Fibroblast of skin of left biceps (primary cell): ENCODE data around the gene STK11IP.
A peak's percentile ranks its signal among the peaks of the same experiment; 100 is the strongest.

Experiments
- DNase-seq, 2 experiments: peaks; one replicate each; pipeline ENCODE4 v3.0.0-alpha.2; 2013; ENCODE audit warnings: low read depth in 2 of 2

STK11IP gene

DNA sequence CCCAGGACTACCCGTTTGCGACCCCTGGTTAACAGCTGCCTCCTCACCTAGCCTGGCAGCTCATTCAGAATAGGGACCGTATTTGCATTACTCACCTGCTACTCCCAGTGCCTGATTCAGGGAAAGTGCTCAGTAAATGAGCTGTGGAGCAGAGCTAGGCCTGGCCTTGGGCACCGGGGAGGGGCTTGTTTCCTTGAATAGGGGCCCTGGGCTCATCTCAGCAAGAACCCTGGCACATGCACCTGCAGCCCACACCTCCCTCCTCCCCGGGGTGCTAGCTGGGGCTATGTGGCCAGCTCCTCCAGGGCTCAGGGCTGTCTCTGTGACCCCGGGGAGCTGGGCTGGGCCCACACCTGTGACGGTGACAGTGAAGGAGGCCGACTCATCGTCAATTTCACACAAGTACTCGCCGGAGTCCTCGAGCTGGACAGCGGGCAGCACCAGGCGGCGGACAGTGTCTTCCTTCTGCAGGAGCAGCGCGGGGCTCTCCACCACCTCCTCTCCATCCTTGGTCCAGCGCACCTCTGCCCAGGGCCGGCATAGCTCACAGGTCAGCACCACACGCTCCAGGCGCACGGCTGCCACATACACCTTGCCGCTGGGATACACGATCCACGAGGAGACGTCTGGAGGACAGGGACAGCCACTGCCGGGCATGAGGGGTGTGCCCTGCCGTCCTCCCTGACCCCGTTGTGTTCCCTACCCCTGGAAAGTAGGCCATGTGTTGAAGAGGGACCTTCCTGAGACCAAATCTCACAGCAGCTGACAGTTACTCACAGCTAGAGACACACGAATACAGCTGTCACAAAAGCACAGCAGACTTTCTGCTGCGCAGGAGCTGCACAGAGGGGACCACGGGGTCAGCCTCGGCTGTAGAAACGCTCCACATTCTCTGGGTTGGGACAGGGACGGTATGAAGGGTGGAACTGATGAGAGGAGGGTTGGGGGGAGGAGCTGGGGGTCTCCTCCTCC is 35.3 kb upstream of the STK11IP start:
- DNase-seq: no peak

DNA sequence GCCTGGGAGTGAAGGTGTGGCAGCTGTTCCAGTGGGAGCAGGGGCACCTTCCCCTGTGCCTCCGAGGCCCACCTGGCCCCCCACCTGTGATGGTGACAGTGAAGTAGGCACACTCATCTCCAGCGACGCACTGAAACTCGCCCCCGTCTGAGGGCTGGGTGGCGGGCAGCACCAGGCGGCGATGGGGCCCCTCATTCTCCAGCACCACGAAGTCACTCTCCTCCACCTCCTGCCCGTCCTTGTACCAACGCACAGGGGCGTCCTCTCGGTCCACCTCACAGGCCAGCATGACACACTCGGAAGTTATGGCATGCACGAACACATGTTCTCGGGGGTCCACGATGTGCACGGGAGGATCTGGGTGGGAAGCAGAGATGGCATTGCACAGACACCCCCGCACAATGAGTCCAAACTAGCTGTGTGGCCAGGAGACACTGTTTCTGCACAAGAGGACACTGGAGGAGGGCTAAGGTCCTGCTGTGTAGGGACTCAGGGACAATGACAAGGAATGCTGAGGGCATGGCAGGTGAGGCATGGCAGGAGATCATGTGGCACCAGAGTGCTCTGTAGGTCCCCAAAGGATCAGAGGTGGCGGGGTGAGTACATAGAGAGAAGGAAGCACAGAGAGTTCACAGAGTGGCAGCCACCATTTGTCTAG is 34.3 kb upstream of the STK11IP start:
- no peak for DNase-seq

DNA sequence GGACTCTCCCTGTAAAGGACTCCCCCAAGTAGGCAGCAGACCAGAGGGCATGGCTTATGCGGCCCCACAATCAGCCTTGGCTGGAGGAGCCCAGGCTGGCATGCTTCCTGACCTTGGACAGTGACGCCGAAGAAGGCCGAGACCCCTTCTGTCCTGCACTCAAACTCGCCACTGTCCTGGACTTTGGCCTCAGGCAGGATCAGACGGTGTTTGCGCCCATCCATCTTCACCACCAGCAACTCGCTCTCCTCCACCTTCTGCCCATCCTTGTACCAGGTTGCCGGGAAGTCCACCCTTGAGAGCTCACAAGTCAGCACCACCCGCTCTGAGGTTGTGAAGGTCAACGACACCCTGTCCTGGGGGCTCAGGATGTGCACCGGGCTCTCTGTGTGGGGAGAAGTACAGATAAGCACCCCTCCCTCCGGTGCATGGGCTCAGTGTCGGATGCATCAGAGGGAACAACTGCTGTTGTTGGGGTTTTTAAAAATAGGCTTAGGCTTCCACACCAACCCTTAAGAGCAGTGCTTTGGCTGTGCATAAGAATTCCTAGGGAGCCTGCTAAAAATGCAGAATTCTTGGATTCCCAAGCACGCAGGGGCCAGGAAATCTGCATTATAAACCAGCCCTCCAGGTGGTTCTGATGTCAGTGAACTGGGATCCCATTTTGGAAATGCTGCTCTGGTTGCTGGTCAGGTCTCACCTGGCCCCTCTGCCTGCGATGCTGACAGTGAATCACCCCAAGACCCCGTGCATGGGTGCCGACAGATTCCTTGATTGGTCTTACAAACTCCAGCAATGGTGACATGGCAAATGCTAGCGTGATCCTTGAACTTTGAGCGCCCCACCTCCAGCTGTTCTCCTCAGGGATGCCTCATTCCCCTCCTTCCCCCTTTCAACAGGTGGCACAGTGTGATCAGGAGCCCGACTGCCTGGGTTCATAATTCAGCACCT is 32.3 kb upstream of the STK11IP start:
- DNase-seq: no peak

DNA sequence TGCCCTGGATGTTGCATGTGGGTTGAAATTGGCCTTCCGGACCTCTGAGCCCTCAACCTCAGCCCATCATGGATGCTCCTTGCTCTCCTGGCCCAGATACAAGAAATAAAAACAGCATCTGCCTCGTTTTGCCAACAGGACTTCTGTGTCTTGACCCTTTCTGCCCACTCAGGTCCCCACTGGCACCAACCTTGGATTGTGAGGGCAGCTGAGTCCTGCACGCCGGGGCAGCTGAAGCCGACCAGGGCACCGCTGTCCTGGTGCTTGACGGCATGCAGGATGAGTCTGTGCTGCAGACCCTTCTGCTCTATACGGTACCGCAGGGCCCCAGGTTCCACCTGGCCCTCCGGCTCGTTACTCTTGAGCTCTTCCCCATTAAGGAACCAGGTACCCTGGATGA is 31.0 kb upstream of the STK11IP start:
- DNase-seq: no peak

DNA sequence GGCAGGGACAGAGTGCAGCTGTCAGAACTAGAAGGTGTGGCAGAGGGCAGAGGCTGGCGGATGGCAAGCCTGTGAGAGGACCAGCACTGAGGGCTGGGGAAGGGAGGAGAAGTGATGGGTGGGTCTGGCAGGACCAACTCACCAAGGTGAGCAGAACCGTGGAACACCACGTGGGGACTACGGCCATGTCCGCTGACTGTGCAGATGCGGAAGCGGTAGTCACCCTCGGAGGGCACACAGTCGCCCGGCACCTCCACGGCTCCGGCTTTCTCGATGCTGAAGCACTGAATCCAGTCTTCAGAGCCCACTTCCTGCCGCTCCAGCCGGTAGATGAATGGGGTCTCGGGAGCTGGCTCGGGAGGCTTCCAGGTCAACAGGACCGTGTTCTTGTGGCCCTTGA is 30.5 kb upstream of the STK11IP start:
- DNase-seq: no peak

DNA sequence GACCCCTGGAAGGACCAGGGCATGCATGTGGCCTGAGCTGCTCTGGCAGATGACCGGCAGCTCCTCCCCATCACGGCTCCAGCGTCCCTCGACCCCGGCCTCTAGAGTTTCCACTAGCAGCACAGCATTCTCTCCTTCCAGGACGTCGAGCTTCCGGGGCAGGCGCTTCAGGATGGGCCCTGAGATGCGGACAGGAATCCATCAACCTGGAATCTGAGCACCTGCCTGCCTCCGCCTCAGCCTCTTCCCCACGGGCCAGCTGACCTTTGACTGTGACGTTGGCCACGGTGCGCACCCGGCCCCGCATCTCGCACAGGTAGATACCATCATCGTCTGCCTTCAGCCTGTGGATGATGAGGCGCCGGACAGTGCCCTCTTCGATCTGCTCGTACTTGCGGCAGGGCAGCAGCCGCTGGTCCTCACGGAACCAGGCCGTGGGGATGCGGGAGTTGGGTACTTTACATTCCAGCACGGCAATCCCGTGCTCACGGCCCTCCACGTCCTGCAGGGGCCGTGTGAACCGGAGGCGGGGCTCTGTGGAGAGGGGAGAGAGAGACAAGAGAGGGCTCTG is 29.8 kb upstream of the STK11IP start:
- DNase-seq: no peak

DNA sequence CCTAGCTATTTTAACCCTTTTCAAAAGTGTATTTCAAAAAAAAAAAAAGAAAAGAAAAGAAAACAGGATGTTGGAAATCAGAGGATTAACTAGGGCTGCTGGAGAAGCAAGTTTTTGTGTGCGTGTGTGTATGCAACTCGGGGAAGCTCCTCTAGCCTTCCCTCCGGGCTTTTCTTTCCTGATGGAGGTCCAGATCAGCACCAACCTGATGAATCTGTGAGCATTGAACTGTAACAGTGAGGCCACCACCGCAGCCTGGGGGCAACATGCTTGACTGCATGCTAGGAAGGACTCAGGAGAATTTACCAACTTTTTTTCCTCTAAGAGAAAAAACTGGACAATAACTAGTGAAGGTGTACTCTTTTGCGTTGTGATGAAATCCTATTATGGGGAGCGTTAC is 28.6 kb upstream of the STK11IP start:
- no peak for DNase-seq

DNA sequence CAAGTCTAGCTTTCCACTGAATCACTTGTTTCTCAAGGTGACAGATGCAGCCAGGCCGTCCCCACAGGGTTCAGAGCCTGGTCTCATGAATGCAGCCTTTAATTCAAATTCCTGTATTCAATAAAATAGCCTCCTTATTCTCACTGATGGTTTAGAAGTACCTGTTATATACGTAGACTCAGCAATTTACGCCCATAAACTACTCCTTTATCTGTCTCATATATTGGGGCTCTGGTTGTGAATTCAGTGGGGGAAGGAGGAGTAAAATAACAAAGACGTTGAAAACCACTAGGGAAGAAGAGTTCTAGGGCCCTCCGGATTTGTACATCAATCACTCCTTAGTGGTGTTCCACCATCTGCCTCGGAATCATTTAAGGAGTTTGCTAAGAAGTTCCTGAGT is 28.0 kb upstream of the STK11IP start:
- no peak for DNase-seq

DNA sequence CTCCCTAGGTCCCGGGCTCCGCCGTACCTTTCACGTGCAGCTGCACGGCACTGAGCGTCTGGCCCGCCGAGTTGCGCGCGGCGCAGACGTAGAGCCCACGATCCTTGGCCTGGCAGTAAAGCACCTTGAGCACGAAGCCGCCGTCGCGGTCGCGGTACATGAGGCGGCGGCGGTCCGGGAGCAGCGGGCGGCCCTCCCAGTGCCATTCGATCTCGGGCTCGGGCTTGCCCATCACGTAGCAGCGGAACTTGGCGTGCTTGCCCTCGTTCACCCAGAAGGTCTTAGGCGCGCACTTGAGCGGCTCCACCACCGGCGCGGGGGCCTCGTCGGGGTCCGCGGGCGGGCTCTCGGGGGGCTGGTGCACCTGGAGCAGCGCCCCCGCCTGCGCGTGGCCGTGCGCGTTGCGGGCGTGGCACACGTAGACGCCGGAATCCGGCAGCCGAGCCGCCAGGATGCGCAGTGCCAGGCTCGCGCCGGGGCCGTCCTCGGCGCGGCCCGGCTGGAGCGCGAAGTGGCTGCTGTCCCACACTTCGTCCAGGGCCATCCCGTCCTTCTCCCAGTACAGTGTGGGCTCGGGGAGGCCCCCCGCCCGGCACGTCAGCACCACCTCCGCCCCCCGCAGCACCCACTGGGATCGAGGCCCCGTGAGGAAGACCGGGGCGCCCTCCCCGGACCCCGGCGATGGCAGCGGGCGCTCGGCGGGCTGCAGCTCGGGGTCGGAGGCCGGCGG is 27.3 kb upstream of the STK11IP start:
- no peak for DNase-seq

DNA sequence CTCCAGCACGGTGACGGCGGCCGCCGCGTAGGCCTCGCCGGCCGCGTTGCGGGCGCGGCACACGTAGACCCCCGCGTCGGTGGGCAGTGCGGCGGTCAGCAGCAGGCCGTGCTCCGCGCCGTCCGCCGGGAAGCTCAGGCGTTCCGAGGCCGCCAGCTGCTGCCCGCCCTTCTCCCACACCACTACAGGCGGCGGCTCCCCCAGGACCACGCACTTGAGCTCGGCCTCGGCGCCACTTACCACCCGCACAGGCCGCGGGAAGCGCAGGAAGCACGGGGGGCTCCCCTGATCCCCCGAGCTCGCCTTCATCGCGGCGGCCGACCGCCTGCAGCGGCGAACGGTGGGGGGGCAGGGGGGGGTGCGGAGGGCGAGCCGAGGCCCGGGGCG is 26.7 kb upstream of the STK11IP start:
- no peak for DNase-seq

DNA sequence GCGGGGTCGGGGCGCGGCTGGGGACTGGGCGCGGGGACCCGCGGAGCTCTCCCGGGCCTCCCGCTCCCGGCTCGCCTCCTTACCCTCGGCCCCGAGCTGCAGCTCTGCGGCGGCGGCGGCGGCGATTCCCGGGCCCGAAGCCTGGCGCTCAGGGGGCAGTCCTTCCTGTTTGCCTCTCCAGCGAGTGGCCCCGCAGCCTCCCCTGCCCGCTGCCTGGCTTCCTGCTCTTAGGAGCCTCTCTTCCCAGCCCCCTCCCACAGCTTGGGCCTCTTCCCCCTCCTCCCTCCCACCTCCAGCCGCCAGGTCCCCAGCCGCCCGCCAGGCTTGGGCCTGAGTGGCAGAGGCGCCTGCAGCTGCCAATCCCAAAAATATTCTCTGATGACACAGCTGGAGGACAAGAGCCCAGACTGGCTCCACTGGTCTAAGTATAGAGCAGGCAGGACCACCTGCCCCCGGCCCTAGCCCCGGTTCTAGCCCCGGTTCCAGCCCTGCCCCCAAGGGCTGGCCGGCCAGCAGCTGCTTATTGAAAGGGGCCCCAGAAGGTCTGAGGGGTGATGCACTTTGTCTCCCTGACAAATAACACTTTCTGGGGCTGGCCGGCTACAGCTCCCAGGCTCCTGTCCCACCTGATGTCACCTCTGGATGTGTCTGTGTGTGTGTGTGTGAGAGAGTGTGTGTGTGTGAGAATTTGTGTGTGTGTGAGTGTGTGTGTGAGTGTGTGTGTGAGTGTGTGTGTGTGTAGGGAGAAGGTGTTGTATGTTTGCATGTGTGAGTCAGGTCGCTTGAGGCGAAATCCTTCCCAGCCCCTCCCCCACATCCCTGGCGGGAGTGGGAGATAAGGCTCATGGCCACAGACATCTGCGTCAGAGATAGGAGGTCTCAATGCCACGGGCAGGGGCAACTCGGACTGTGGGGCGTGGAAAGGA is 26.1 kb upstream of the STK11IP start, which contains the start of gene OBSL1:
OBSL1 (minus strand) TSS at position 229 of the 926 bp plus-strand sequence. CDS start 307 bp downstream, outside the sequence.
- DNase-seq: peak; percentile 40 to 43

DNA sequence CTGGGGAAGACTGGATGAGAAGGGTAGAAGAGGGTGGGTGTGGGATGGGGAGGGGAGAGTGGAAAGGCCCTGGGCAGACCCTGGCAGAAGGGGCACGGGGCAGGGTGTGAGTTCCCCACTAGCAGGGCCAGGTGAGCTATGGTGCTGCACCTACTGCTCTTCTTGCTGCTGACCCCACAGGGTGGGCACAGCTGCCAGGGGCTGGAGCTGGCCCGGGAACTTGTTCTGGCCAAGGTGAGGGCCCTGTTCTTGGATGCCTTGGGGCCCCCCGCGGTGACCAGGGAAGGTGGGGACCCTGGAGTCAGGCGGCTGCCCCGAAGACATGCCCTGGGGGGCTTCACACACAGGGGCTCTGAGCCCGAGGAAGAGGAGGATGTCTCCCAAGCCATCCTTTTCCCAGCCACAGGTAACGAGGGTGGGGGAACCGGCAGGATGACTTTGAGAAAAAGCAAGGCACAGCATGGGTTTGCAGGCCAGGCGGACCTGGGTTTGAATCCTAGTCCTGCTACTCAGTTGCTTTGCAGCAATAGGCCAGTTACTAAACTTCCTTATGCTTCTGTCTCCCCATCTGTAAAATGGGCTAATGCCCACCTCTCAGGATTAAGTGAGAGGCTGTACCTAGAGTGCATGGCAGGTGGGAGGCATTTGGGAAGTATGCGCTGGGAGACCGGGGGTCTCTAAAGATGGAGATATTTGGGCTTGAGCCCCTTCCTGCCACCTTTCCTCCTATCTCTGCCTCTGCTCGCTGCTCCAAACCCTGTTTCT is 25.2 kb upstream of the STK11IP start, which contains the start of gene INHA:
INHA (plus strand) TSS at position 74 of the 765 bp plus-strand sequence; CDS start at position 139, 65 bp downstream.
- DNase-seq: no peak

DNA sequence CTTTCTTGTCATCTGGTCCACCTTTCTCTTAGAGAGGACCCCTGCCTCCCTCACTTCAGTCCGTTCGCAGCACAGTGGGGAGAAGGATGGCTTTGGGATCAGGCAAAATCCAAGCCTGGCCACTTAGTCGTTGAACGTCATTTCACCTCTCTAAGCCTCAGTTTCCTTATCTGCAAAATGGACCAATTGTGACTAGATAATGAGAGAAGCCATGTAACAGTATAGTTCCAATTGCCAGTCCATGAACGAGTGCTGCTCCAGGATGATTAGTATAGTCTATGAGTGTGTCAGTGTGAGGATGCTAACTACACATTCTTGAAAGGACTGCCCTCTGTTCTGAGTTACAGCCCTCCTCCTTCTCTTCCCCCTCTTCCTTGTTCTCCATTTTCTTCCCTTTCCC is 24.5 kb upstream of the STK11IP start:
- DNase-seq: no peak

DNA sequence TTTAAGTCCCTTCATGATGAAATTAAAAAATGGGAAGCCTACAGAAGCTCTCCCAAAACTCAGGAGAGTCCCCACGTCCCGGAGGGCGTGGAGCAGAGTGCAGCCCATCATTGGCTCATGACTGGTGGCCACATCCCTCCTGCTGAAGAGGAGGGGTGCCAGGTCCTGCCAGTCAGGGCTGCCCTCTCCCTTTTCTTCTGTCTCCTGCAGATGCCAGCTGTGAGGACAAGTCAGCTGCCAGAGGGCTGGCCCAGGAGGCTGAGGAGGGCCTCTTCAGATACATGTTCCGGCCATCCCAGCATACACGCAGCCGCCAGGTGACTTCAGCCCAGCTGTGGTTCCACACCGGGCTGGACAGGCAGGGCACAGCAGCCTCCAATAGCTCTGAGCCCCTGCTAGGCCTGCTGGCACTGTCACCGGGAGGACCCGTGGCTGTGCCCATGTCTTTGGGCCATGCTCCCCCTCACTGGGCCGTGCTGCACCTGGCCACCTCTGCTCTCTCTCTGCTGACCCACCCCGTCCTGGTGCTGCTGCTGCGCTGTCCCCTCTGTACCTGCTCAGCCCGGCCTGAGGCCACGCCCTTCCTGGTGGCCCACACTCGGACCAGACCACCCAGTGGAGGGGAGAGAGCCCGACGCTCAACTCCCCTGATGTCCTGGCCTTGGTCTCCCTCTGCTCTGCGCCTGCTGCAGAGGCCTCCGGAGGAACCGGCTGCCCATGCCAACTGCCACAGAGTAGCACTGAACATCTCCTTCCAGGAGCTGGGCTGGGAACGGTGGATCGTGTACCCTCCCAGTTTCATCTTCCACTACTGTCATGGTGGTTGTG is 23.0 kb upstream of the STK11IP start:
- no peak for DNase-seq

DNA sequence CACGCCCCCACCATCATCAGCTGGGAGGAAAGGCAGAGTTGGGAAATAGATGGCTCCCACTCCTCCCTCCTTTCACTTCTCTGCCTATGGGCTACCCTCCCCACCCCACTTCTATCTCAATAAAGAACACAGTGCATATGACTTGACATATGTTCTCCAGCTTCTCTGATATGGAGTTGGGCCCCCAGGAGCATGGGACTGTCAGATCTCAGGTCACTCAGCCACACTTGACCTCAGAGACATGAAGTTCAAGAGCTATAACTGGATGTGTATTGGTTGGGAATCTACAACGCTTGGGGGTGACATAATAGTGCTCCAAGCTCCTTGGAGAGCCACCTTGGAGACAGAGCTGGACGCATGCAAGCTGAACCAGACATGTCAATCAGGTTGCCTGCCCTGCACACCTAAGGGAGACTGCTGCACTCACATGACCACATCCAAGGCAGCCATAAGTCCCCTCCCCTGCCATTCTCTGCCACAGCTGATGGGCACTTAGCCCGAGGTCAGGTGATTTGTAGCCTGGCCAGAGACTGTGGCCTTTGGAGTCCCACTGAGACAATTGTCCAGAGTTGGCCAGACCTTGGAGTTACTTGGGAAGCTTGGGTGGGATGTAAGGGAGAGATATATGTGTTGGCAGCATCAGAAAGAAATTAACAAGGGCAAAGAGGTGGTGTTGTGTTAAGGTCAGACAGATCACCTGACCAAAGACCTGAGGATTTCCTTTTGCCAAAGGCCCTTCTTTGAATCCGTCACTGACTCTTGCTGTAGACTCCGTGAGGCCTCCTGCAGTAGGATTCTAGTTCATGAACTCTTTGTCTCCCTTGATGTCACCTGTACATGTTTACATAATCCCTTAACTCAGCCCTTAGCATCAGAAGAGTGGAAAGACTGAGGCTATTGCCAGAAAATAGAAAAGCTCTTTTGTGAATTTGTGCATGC is 21.8 kb upstream of the STK11IP start:
- no peak for DNase-seq

DNA sequence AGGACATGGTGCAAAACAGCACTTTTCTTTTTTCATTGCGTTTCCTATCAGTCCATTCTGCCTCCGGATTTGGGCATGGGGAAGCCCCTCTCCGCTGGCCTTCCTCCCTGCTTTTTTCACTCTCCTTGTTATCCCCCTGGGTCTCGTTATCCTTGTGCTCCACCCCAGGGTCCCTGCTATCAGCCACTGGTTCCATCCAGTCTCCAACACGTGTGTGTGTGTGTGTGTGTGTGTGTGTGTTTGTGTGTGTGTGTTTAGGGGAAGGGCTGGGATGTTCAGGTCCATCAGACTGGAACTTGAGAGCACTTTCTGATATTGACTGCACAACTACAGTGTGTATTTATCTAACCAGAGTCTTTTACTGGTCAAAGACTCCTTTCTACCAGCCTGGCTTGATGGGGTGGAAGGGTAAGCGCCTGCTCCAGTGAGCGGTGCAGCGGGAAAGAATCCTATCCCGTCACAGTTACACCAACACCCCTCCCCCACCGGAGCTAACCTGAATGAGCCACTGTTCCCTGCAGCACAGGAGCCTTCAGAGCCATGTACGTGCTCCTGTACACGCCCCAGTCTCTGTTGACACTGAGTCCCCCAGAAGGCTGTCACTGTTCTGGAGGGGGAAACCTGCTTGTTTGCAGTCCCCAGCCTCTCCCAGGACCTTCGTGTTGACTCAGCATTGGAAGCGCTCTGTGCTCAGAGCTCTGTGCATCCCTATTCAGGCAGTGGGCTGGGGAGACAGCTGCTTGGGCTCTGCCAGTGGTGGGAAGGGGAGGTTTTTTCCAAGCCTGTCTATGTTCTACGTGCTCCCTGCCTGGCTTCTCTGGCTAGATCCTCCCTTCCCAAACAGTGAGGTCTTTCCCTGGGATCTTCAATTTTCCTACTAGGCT is 20.9 kb upstream of the STK11IP start:
- DNase-seq: no peak
